Embryonic facial prominence (tissue), 1 donor: ENCODE data around the gene PSPN.

Experiments used
- DNase-seq: peaks from one replicate; pipeline ENCODE4 v3.0.0-alpha.2; 2016; ENCODE audit errors: extremely low spot score

PSPN gene

DNA sequence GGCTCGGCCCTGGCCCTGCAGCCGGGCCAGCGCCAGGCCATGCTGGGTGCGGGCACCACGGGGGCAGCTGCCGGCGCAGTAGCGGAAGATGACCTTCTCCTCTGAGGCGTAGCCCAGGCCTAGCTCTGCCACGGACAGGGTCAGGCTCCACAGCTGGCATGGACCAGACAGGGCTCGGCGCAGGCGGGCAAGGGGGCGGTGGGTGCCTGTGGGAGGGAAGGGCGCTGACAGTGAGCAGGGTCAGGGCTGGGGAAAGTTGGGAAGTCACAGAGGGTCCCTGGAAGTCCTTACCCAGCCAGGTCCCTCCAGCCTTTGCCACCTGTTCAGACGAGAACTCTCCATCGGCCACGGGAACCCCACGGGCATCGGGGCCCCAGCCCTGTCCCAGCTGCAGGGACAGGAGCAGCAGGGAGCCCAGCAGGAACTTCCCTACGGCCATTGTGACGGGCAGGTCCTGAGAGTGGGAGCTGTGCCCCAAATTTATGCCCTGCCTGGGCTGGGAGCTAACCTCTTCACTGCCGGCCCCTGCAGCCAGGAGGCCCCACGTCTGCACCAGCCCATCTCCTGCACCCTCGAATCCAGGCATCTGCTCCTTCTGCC, at the start of gene PSPN:
TSS of gene PSPN (minus strand) at position 523 of the 600 bp plus-strand sequence. CDS start at position 439, 84 bp downstream.
- DNase-seq = no peak

- DNase-seq = peak; percentile 100
Observed at GRCh38 chr19:6424939-6425731, 49.4 kb upstream of the PSPN start.

DNA sequence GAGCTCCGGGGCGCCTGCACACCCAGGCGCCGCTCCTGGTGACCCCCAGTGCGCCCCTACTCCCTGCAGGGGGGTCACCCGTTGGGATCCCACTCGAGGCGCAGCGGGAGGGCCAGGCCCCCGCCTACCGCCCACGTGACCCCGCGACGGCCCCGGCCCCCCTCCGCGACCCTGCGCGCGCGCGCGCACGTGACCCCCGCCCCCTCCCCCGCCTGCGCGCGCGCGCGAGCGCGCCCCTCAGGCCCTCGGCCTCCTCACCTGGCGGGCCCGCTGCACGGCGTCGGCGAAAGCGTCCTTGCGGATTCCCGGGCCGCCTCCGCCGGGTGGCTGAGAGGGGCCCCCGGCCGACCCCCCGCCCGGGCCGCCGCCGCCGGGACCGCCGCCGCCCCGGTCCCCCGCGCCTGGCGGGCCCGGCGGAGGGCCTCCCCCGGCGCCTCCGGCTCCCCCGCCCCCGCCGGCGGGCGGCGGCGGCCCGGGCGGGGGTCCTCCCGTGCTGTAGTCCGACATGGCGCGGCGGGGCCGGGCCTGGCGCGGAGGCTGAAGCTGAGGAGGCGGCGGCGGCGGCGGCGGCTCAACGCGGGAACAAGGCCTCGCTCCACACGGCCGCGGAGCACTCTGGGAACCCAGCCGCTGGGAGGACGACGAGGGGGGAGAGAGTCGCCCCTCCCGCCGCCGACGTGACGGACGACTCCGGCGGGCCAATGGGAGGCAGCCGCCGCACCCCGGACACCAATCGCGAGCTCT, 48.6 kb upstream of the PSPN start, which contains the start of gene KHSRP:
TSS of gene KHSRP (minus strand) at position 617 of the 744 bp plus-strand sequence. CDS start at position 507, 110 bp downstream.
- no peak for DNase-seq

DNA sequence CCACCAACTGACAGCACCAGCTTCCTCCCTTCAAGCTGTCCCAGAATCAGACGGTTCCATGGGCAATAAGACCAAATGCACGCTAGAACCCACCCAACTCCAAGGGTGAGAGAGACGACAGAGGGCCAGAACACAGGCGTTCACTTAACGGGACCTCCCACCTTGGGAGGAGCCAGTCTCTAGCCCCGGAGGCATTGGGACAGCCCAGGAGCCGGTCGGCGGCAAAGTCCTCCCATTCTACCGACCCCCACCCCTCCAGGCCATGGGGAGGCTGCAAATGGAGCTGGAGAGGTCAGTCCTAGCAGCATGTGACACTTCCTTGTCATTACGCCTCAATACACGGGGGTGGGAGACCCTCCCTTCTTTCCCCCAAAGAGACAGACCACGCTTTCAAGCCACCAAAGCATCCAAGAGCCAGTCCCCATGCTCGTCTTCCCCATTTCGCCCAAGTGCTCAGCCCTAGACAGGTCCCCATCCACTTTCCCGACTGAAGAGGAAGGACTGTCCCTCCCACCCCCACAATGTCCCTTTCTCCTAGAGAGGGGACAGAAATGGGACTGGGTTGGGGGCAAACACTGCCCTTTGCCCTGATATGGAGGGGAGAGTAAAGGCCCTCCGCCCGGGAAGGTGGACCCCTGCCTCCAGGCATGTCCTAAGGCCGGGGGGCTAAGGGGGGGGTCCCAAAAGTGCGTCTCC, 47.9 kb upstream of the PSPN start:
- DNase-seq = no peak

DNA sequence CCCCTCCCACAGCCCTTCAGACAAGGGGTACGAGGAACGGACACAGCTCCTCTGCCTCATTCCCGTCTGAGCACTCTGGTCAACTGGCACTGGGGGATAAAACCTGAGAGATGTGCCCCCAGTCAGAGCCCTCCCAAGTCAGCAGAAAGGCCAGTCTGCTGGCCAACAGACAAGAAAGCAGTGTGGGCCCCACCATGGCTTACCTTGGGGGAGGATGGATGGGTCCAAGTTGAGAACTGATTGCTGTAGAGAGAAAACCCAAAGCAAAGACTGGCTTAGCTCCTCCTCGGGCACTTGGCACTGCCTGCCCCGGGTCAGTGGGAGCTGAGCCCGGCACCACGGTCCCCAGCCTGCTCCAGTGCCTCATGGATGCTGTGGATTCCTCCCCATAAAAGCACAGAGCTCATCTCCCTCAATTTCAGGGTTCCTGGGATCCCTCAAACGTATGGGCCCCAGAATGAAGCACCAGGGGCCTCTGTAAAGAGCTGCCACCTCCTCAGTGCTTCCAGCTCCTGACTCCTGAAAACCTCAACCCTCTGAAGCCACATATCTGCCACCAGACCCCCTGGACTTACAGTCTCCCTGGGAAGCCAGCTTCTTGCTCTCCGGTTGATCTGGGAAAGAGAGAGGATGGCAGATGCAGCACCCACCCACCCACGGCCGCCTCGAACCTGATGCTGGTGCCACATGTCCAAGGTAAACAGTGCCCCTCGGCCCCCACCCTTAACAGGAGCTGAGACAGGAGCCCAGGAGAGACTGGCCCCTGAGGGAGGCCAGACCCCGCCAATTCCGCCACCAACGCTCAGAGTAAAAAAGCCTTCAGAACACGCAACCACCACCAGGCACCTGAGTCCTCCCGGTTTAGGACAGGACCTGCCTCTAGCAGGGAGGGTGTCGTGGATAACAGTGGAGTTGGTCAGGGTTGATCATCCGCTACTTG, 45.6 kb upstream of the PSPN start:
- DNase-seq = no peak

GRCh38 chr19:6418562-6418932, 42.8 kb upstream of the PSPN start:
- DNase-seq = no peak

DNA sequence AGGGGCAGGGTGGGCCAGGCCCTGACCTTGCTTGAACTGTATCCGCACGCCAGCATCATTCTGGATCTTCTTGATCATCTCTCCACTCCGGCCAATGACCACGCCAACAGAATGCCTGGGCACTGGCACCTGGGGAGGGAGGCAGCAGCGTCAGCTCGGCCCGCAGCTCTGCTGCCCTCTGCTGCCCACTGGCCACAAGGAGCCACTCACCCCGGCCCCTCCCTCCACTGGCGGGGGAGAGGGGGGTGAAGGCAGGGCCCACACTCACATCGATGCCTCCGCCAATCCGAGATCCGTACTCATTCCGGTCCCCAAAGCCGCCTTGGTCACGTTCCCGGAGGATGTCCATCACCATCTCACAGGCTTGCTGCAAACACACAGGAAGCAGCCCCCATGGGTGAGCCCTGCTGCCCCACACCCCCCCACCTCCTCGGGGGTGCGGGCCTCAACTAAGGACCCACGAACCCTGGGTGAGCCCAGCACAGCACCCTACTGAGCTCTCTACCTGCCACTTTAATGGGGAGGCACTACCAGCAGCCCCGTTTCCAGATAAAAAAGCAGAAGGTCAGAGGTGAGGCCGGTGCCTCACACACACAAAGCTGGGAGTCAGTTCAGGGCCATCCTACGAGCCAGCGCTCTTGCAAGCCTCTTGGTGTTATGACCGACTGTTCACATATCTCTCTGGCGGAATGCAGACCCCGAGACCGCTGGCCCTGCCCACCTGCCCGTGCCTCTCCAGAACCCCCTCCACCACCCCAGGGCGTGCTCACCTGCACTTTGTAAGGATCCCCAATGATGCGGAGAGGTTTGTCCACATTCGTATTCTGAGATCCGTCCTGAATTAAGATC, 42.2 kb upstream of the PSPN start:
- no peak for DNase-seq

DNA sequence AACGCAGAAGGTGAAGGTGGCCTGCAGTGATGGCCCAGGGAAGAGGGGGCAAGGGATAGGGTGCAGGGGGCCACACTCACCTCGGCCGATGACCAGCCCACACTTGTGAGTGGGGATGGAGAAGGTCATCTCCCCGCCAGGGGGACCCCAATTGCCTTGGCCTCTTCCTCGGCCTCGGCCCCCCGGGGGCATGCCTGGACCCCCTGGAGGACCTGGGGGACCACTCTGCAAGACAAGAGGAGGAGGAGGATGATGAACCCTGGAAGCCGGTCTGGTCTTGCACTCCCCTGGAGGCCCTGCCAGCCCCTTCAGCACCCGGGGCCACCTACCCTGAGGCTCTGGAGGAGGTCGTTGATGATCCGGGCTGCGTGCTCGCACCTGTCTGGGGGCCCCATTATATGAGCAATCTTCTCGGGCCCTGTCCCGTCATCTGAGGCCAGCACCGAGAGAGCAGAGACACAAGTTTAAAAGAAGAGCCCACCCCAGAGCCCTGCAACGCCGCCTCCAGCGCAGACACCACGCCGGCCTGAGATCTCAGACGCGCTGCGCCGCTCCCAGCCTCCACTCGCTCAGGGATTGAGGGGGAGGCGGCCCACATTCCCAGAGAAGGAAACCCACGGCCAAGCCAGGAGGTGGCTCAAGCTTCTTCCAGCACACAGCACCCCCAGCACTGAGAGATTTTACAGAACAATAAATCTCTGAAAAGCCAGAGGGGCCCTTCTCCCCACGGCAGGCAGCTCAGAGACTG, 41.1 kb upstream of the PSPN start:
- no peak for DNase-seq

- DNase-seq = no peak
Observed at GRCh38 chr19:6415591-6416190, 40.0 kb upstream of the PSPN start.

DNA sequence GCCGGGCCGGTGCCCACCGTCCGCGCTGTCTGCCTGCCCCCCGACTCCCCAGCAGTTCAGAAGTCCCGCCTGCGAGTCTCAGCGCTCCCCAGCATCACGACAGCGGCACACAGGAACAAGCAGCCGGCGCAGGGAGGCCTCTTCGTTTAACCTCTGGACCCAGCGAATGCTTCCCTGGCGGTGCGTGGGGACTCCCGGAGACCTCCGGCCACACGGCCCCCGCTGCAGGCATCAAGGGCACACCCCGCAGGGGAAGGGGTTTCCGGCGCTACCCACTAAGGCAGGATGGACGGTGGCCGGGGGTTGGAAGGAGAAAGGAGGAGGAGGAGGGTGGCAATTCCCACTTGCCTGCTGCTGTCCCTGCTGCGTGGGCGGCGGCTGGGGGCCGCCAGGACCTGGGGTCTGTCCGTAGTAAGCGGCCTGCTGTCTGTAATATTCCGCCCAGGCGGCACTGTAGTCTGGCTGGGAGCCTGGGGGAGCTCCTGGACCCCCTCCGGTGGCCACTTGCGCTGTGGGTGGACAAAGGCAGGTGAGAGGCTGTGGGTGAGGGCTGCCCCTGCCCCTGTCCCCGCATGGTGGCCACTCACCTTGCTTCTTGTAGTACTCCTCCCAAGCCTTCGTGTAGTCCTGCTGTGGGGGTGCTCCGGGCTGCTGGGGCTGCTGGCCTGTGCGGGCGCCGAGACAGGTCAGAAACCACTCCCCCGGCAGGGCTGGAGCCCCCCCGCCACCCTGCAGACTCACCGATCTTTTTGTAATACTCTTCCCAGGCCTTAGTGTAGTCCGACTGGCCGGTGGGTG, 39.3 kb upstream of the PSPN start:
- DNase-seq = no peak

DNA sequence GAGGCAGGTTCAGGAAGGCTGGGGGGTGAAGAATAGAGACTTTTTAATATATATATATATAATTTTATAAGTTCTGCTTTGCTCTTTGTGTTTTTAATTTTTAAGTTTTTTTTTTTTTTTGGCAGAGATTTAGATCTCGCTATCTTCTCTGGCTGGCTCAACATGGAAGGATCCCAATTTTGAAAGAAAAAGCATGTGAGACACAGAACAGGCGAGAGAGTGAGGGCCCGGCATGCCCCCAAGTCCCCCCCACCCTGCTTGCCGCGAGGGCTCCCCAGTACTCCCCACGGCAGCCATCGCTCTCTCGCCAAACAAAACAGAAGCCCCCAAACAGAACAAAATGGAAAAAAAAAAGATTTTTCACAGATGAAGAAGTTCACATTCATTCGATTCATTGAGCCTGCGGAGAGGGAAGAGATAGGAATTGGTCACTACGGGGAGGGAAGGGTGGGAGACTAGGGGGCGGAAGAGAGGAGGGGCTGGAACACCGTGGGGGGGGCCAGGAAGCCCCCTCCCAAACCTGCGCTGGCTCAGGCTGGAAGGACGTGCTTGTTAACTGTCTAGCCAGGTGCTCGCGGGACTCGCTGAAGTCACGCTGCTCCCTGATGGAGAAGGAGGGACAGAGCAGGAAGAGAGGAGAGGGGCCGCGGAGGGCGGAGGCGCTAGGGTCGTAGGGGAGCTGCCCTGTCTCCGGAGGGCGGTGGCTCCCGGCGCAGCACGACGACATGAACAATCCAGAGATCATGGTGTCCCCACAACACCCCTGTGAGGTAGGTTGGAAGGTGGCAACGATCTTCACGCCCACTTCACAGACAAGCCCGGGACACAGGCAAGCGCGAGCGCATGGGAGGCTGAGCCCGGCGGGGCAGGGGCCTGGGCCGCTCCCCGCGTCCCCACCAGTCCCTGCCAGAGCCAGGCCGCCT, 38.2 kb upstream of the PSPN start:
- DNase-seq = no peak

GRCh38 chr19:6413291-6413690, 37.6 kb upstream of the PSPN start:
- DNase-seq = no peak

GRCh38 chr19:6412447-6413091, 36.8 kb upstream of the PSPN start:
- DNase-seq = no peak

- no peak for DNase-seq
Observed at GRCh38 chr19:6412061-6412446, 36.3 kb upstream of the PSPN start.

- no peak for DNase-seq
Observed at GRCh38 chr19:6409346-6409745, 33.6 kb upstream of the PSPN start.

- DNase-seq = no peak
Observed at GRCh38 chr19:6406401-6406800, 30.7 kb upstream of the PSPN start.
